Spinal cord (tissue), 10 donors: ENCODE results near the gene PGS1. TPM values are rescaled to one million over a fixed set of nuclear protein-coding genes. Genes with fewer than 3 reads are reported as not detected.

Experiments
- DNase-seq, 6 donors: peaks; one replicate each; pipeline versions ENCODE4 v3.0.0 to v3.0.0-alpha.2; 2013 to 2015; ENCODE audit warnings: low spot score in 6 of 6, low read depth in 4 of 6
- H3K27ac ChIP-seq: one replicate; pipeline ENCODE4 v1.5.1; 2013; ENCODE audit warnings: low read depth, low read length, control low read depth
- H3K27me3 ChIP-seq: one replicate; pipeline ENCODE4 v1.6.1; 2013; ENCODE audit warnings: low read length; ENCODE audit not compliant: control insufficient read depth, insufficient read depth
- H3K36me3 ChIP-seq: one replicate; pipeline ENCODE4 v1.6.1; 2013; ENCODE audit warnings: low read length; ENCODE audit not compliant: control insufficient read depth, insufficient read depth
- H3K4me1 ChIP-seq: one replicate; pipeline ENCODE4 v1.6.1; 2013; ENCODE audit warnings: low read length; ENCODE audit not compliant: control insufficient read depth, insufficient read depth
- H3K4me3 ChIP-seq: one replicate; pipeline ENCODE4 v1.5.1; 2013; ENCODE audit warnings: low read depth, low read length, control low read depth
- H3K9me3 ChIP-seq: one replicate; pipeline ENCODE4 v1.6.1; 2013; ENCODE audit warnings: low read length; ENCODE audit not compliant: control insufficient read depth, insufficient read depth
- WGBS: methylation state at CpG from one replicate; pipeline ENCODE4 v1.1.5; 2013; ENCODE audit warnings: missing lambda C conversion rate; ENCODE audit not compliant: insufficient coverage; 5-methylcytosine and 5-hydroxymethylcytosine counted together
- polyA plus RNA-seq, 2 donors: library from polyadenylated mRNA; unstranded; fragments of 120-200 nt; gene quantifications; one replicate each; pipeline ENCODE4 v1.2.1, GENCODE V29; 2013; ENCODE audit not compliant: insufficient read length in 2 of 2
- total RNA-seq, 2 donors: library from RNA; depleted of rRNA in 1 of 2; stranded (reverse); fragments of 120-200 nt in 1 of 2; fragments of >200 nt in 1 of 2; gene quantifications; one replicate each; pipeline versions ENCODE4 v1.2.3 to v1.2.4, GENCODE V29; 2013 to 2014
- donor health status: healthy.

The PGS1 gene
- total and polyA plus RNA-seq, 4 donors: 33.4 to 51.1 (median 40.7) TPM

DNA sequence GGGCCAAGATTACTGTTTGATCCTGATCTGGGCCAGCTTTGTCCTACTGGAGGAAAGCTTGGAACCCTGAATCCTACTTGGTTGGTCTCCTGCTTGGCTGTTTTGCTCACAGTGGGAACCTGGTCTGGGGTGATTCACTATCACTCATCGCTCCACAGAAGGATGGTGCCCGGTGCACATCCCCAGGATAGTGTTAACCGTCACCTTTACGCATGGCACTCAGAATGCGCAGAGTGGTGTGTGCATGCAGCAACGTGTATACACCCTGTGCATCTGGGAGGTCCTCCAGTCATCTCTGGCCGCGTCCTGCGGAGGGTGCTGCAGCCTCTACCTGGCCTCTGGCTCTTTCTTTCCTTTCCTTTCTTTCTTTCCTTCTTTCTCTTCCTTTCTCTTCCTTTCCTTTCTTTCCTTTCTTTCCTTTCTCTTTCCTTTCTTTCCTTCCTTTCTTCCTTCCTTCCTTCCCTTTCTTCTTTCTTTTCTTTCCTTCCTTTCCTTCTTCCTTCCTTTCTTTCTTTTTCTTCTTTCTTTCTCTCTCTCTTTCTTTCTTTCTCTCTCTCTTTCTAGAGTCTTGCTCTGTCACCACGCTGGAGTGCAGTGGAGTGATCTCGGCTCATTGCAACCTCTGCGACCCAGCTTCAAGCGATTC lies 31.7 kb upstream of the PGS1 start:
- WGBS: 88% methylated on average over 10 of the region's 13 CpGs
- no peak overlapping the region for H3K4me3 ChIP-seq

DNA sequence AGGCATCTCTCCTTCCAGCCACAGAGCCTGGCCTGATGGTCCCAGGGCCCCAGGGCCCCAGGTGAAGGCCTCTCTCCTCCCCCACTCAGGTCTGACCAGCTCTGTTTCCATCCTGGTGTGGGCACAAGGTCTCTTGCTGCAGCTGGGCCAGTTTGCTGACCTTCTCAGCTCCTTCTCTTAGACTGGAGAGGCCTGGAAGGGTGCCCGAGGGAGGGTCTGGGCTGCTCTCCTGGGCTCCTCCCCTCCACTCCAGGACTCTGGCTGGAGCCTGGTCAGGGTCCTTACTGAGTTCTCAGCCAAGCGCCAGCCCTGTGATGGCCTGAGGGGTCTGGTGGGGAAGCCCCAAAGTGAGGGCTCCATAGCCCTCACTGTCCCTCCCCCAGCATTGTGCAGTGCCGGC lies 31.0 kb upstream of the PGS1 start:
- Histone ChIP-seq H3K4me1 (peaks cover 32% of the 10 kb centered on the region), H3K27ac (no peak overlapping the region), H3K36me3 (no peaks in the 10 kb centered on the region), H3K27me3 (peaks cover 3% of the 10 kb centered on the region), H3K9me3 (no peaks in the 10 kb centered on the region), H3K4me3 (no peak overlapping the region)
- no peak for DNase-seq
- WGBS: 88% methylated on average over 3 of the region's 3 CpGs

More for the DNA sequence above, 31.7 kb upstream of the PGS1 start:
- Histone ChIP-seq H3K36me3 (no peaks in the 10 kb centered on the region), H3K27ac (no peak overlapping the region), H3K27me3 (peaks cover 3% of the 10 kb centered on the region), H3K9me3 (no peaks in the 10 kb centered on the region), H3K4me1 (peaks cover 29% of the 10 kb centered on the region)
- DNase-seq: no peak

DNA sequence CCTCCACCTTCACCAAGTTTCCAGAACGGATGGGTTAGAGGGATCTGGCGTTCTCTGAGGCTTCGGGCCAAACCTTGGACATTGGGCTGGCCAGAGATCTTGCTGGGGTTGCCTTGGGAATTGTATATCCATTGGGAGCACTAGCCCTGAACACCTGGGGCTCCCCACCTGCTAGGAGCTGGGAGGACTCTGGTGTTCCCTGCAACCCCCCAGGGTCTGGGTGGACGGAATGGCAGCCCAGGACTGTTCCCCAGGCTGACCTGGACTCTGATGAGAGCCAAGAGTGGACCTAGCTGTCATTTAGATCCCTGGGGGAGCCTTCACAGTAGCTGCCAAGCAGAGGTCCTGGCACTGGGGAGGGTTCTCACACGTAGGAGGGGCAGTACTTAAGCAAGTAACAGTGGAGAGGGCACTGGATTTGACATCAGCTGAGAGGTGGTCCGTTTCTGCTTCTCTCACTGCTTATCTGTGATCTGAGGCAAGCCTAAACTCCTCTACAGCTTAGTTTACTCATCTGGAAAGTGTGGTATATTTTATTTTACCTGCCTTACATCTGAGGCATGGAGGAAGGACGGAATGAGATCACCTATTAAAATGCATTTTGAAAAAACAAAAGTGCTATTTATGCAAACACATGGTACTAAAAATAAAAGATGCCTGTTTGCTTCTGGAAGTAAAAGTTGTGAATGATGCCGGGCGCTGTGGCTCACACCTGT lies 30.2 kb upstream of the PGS1 start:
- peaks cover 3% of the 10 kb centered on the region for H3K27me3 ChIP-seq

DNA sequence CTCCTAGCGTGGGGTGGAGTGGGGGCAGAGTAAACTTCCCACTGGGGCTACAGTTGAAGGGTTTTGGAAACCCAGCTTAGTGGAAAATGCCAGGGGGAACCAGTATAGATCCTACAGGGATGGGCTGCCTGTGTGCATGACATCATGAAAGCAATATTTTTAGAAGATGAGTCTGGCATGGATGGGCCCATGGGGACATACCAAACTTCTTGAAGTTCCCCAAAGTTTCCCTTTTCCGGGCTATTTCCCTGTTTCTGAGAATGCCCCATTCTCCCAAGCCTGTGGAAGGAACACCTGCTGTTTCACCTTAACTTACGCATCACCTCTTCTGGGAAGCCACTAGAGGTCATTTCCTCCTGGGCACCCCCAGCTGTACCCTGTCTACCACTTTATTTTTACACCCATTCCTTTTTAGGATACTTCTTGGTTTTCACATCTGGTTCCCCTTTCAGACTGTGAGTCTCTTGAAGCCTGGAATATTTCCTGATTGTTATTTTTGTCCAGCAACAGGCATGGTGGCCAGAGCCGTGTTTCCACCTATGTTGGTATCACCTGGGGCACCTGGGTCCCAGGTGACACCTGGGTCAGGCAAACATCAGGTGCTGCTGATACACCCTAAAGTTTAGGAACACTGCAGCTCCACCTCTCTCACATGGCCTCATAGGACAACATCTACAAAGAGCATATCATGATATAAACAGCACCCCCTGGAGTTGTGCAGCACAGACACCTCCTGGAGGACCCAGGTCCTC lies 28.4 kb upstream of the PGS1 start:
- Histone ChIP-seq H3K4me3 (no peak overlapping the region), H3K4me1 (peaks cover 26% of the 10 kb centered on the region), H3K9me3 (no peaks in the 10 kb centered on the region), H3K27me3 (peaks cover 3% of the 10 kb centered on the region), H3K36me3 (peaks cover 2% of the 10 kb centered on the region), H3K27ac (no peak overlapping the region)
- WGBS: 91% methylated on average over 4 of the region's 4 CpGs
- no peak for DNase-seq

More for the DNA sequence above, 30.2 kb upstream of the PGS1 start:
- H3K36me3 ChIP-seq: no peaks in the 10 kb centered on the region
- peaks cover 30% of the 10 kb centered on the region for H3K4me1 ChIP-seq
- no peak overlapping the region for H3K4me3 ChIP-seq
- no peaks in the 10 kb centered on the region for H3K9me3 ChIP-seq
- H3K27ac ChIP-seq: no peak overlapping the region
- WGBS: 85% methylated on average over 4 of the region's 9 CpGs
- no peak for DNase-seq

DNA sequence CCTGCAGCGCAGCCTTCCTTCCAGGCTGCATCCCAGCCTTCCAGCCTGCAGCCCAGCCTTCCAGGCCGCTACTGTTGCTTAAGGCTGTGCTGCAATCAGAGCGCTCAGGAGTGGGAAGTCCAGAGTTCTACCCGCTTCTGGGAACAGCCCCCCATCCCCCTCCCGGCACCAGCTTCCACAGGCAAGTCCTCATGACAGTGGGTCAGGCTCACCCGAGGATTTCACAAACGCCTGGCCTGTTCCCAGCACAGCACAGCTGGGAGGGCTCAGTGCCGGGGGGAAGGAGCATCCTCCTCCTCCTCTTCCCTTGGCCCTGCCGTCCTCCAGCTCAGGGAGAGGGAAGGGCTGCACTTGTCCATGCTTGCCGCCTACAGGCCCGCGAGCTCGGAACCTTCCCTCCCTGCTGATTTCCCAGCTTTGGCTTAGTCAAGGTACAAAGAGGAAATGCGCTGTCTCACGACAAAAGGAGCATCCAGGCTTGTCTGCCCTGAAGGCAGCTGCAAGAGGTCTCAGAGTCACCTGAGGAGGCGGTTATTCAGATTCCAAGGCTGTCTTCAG lies 26.9 kb upstream of the PGS1 start:
- Histone ChIP-seq H3K4me1 (peaks cover 33% of the 10 kb centered on the region), H3K9me3 (no peaks in the 10 kb centered on the region), H3K36me3 (peaks cover 2% of the 10 kb centered on the region), H3K27me3 (no peaks in the 10 kb centered on the region), H3K27ac (peak overlapping the region; percentile 78), H3K4me3 (no peak overlapping the region)
- WGBS: 33% methylated on average over 15 of the region's 16 CpGs
- peak in 2 of 6 donors; percentile 37 to 85 for DNase-seq

DNA sequence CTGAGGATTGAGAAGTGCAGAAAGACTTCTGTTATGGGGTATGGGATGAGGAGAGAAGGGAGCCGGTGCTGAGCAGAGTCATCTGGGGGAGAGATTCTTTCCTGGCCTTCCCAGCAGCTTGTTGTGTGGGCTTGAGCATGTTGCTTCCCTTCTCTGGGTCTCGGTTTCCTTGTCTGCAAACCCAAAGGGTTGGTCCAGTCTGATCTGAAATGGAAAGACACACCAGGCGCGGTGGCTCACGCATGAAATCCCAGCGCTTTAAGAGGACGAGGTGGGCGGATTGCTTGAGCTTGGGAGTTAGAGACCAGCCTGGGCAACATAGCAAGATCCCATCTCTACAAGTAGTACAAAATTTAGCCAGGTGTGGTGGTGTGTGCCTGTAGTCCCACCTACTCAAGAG lies 24.6 kb upstream of the PGS1 start:
- H3K4me1 ChIP-seq: peaks cover 52% of the 10 kb centered on the region
- H3K9me3 ChIP-seq: no peaks in the 10 kb centered on the region
- peaks cover 18% of the 10 kb centered on the region for H3K36me3 ChIP-seq
- 91% methylated on average over 1 of the region's 8 CpGs for WGBS
- peaks cover 16% of the 10 kb centered on the region for H3K27me3 ChIP-seq
- H3K27ac ChIP-seq: peak overlapping the region; percentile 88
- H3K4me3 ChIP-seq: no peak overlapping the region
- no peak for DNase-seq

DNA sequence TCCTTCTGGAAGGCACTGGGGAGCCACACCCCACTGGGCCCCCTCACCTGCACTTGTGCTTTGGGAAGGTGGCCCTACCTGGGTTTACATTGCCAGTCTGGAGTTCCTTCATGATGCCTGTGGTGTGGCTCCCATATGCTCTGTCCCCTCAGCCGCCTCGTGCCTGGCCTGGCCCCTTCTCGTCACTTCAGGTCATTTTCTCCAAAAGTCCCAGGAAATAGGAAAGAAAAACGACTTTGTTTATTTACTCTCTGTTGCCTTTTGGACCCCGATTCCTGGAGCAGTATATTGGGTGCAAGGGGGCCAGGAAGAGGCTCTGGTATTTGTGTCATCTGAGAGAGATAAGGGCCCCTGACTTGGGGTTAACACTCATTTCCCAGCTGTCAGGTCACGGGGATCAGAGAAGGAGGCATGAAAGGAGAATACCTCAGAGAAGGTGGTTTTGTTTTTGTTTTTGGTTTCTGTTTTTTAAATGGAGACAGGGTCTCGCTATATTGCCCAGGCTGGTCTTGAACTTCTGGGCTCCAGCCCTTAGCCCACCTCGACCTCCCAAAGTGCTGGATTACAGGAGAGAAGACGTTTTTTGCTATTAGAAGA lies 23.3 kb upstream of the PGS1 start:
- Histone ChIP-seq H3K4me3 (no peak overlapping the region), H3K9me3 (no peaks in the 10 kb centered on the region), H3K4me1 (peaks cover 58% of the 10 kb centered on the region), H3K36me3 (peaks cover 18% of the 10 kb centered on the region), H3K27me3 (peaks cover 22% of the 10 kb centered on the region), H3K27ac (no peak overlapping the region)
- 81% methylated on average over 8 of the region's 9 CpGs for WGBS
- DNase-seq: no peak

DNA sequence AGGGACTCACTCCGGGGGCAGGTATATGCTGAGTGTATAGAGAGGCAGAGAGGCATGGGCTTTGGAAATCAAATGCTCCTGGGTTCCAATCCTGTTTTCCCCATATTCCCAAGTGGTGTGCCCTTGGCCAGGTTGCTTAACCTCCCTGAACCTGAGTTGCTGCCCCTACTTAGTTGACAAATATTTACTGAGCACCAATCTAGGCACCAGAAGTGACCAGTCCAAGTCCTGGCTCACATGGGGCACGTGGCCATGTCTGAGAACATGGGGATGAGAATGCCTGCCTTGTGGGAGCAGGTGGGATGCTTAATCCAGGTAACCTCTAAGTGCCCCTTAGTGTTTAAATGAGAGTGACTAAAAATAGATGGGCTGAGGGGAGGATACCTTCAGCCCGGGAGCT lies 22.7 kb upstream of the PGS1 start:
- 72% methylated on average over 3 of the region's 3 CpGs for WGBS

DNA sequence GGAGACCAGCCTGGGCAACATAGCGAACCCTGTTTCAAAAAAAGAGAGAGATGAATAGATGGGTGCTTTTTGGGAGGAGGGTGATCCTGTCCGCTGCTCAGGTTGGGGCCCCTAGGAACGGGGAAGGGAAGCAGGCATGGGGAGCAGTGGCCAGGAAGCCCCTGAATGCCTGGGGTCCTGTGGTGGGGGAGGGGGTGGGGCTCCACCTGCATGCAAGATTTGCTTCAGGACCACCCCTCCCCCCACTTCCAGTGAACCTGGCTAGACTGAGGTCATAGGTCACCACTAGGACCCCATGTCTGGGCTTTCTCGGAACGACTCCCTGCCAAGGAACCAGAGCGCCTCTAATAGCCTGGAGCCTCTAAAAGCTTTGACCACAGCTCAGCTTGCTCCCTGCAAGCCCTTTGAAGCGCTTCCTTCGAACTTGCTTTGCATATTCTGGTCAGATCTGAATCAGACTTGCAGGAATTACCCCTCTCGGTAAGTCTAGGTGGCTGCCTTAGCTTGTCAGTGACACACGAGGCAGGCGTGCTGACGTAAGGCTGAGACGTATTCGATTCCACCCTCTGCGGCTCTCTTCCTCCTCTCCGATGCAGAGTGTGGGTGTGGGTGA lies 22.2 kb upstream of the PGS1 start:
- Histone ChIP-seq H3K9me3 (no peaks in the 10 kb centered on the region), H3K27me3 (peaks cover 30% of the 10 kb centered on the region), H3K4me1 (peaks cover 66% of the 10 kb centered on the region), H3K36me3 (peaks cover 18% of the 10 kb centered on the region), H3K27ac (no peak overlapping the region), H3K4me3 (no peak overlapping the region)
- 59% methylated on average over 9 of the region's 16 CpGs for WGBS
- DNase-seq: peak in 2 of 6 donors; percentile 29 to 58

More for the DNA sequence above, 22.7 kb upstream of the PGS1 start:
- peak in 1 of 6 donors; percentile 16 for DNase-seq
- peaks cover 63% of the 10 kb centered on the region for H3K4me1 ChIP-seq
- peaks cover 18% of the 10 kb centered on the region for H3K36me3 ChIP-seq
- H3K9me3 ChIP-seq: no peaks in the 10 kb centered on the region
- peaks cover 26% of the 10 kb centered on the region for H3K27me3 ChIP-seq
- no peak overlapping the region for H3K4me3 ChIP-seq
- H3K27ac ChIP-seq: no peak overlapping the region
